IPS-20b (cell line): ENCODE data around the gene SERINC1.
"Not testable (repeated sequence)": the region's sequence is repeated elsewhere in the genome, so short reads cannot be mapped to it uniquely, and the experiment has no call there.

Source experiments
- H3K27ac ChIP-seq: one replicate; pipeline ENCODE4 v1.5.1; 2013; ENCODE audit warnings: low read length
- H3K27me3 ChIP-seq: 2 replicates; pipeline ENCODE4 v1.6.1; 2013; ENCODE audit warnings: mild to moderate bottlenecking, low read length, inconsistent platforms; ENCODE audit not compliant: insufficient read depth
- H3K36me3 ChIP-seq: 2 replicates; pipeline ENCODE4 v1.6.1; 2013; ENCODE audit warnings: low read depth, mild to moderate bottlenecking, inconsistent platforms, low read length, moderate library complexity; ENCODE audit not compliant: insufficient read depth
- H3K4me1 ChIP-seq: 2 replicates; pipeline ENCODE4 v1.6.1; 2013; ENCODE audit warnings: mild to moderate bottlenecking, control low read depth, inconsistent platforms, low read length, moderate library complexity; ENCODE audit not compliant: insufficient read depth
- H3K4me3 ChIP-seq: 2 replicates; pipeline ENCODE4 v1.5.1; 2013; ENCODE audit warnings: mild to moderate bottlenecking, low read length, inconsistent platforms
- H3K9ac ChIP-seq: 2 replicates; pipeline ENCODE4 v1.6.1; 2013; ENCODE audit warnings: low read depth, mild to moderate bottlenecking, inconsistent platforms, low read length, moderate library complexity
- H3K9me3 ChIP-seq: 2 replicates; pipeline ENCODE4 v1.6.1; 2013; ENCODE audit warnings: mild to moderate bottlenecking, low read depth, low read length, inconsistent platforms; ENCODE audit not compliant: insufficient read depth

Gene SERINC1

GRCh38 chr6:122472022-122472340 is 374 bp upstream of the SERINC1 start:
- Histone ChIP-seq H3K9me3 (no peaks in the 10 kb centered on the region), H3K27ac (peak overlapping the region; percentile 26), H3K36me3 (no peaks in the 10 kb centered on the region), H3K27me3 (no peaks in the 10 kb centered on the region), H3K4me1 (peaks cover 6% of the 10 kb centered on the region; the same call in 1 of the 2 replicates), H3K9ac (peak overlapping the region; percentile 92), H3K4me3 (peak overlapping the region; percentile 95)

- Histone ChIP-seq H3K36me3 (peaks cover 19% of the 10 kb centered on the region; the same call in 1 of the 2 replicates), H3K27ac (no peak overlapping the region), H3K27me3 (no peaks in the 10 kb centered on the region), H3K4me3 (no peak overlapping the region), H3K9me3 (no peaks in the 10 kb centered on the region), H3K9ac (no peak overlapping the region), H3K4me1 (peaks cover 6% of the 10 kb centered on the region)
These were observed 9.7 kb downstream of the SERINC1 start for GRCh38 chr6:122461885-122462284.

GRCh38 chr6:122459865-122460416 is 11.7 kb downstream of the SERINC1 start:
- not testable (repeated sequence) for H3K9me3 ChIP-seq, H3K4me3 ChIP-seq, H3K4me1 ChIP-seq, H3K27ac ChIP-seq, H3K9ac ChIP-seq, H3K27me3 ChIP-seq
- peaks cover 22% of the 10 kb centered on the region for H3K36me3 ChIP-seq

GRCh38 chr6:122459240-122459639 is 12.4 kb downstream of the SERINC1 start:
- no peaks in the 10 kb centered on the region for H3K9me3 ChIP-seq
- no peak overlapping the region for H3K9ac ChIP-seq
- no peaks in the 10 kb centered on the region for H3K27me3 ChIP-seq
- peaks cover 28% of the 10 kb centered on the region for H3K36me3 ChIP-seq
- peaks cover 6% of the 10 kb centered on the region; the same call in 1 of the 2 replicates for H3K4me1 ChIP-seq
- H3K27ac ChIP-seq: no peak overlapping the region
- no peak overlapping the region for H3K4me3 ChIP-seq

- H3K27me3 ChIP-seq: no peaks in the 10 kb centered on the region
- no peak overlapping the region for H3K9ac ChIP-seq
- H3K4me3 ChIP-seq: no peak overlapping the region
- H3K4me1 ChIP-seq: peaks cover 14% of the 10 kb centered on the region
- no peaks in the 10 kb centered on the region for H3K9me3 ChIP-seq
- H3K36me3 ChIP-seq: peaks cover 40% of the 10 kb centered on the region
- H3K27ac ChIP-seq: no peak overlapping the region
These were observed 13.5 kb downstream of the SERINC1 start for GRCh38 chr6:122458087-122458486.

GRCh38 chr6:122455116-122455515 is 16.5 kb downstream of the SERINC1 start:
- not testable (repeated sequence) for H3K4me3 ChIP-seq, H3K27me3 ChIP-seq, H3K9me3 ChIP-seq, H3K9ac ChIP-seq, H3K27ac ChIP-seq
- H3K36me3 ChIP-seq: peaks cover 67% of the 10 kb centered on the region
- H3K4me1 ChIP-seq: peaks cover 19% of the 10 kb centered on the region

GRCh38 chr6:122454673-122455072 is 16.9 kb downstream of the SERINC1 start:
- no peaks in the 10 kb centered on the region for H3K27me3 ChIP-seq
- peaks cover 71% of the 10 kb centered on the region for H3K36me3 ChIP-seq

GRCh38 chr6:122452509-122452908 is 19.1 kb downstream of the SERINC1 start:
- no peaks in the 10 kb centered on the region for H3K9me3 ChIP-seq
- peak overlapping the region; percentile 53 for H3K27ac ChIP-seq
- H3K27me3 ChIP-seq: no peaks in the 10 kb centered on the region
- H3K4me3 ChIP-seq: no peak overlapping the region
- H3K9ac ChIP-seq: peak overlapping the region; percentile 37; the same call in 1 of the 2 replicates
- peaks cover 92% of the 10 kb centered on the region for H3K36me3 ChIP-seq
- H3K4me1 ChIP-seq: peaks cover 13% of the 10 kb centered on the region

More at GRCh38 chr6:122454673-122455072, 16.9 kb downstream of the SERINC1 start:
- H3K9ac ChIP-seq: no peak overlapping the region
- H3K4me3 ChIP-seq: no peak overlapping the region
- H3K4me1 ChIP-seq: peaks cover 19% of the 10 kb centered on the region
- H3K9me3 ChIP-seq: no peaks in the 10 kb centered on the region
- no peak overlapping the region for H3K27ac ChIP-seq

- Histone ChIP-seq H3K36me3 (peaks cover 89% of the 10 kb centered on the region), H3K9me3 (no peaks in the 10 kb centered on the region), H3K27me3 (no peaks in the 10 kb centered on the region), H3K4me3 (no peak overlapping the region), H3K9ac (no peak overlapping the region), H3K27ac (no peak overlapping the region), H3K4me1 (peaks cover 13% of the 10 kb centered on the region)
These were observed 22.5 kb downstream of the SERINC1 start for GRCh38 chr6:122449069-122449468.

GRCh38 chr6:122445274-122445673 is 26.3 kb downstream of the SERINC1 start:
- no peaks in the 10 kb centered on the region for H3K4me1 ChIP-seq
- H3K36me3 ChIP-seq: peaks cover 77% of the 10 kb centered on the region
- no peak overlapping the region for H3K9ac ChIP-seq
- no peak overlapping the region for H3K4me3 ChIP-seq
- peaks cover 4% of the 10 kb centered on the region; the same call in 1 of the 2 replicates for H3K9me3 ChIP-seq
- H3K27ac ChIP-seq: no peak overlapping the region
- no peaks in the 10 kb centered on the region for H3K27me3 ChIP-seq

- Histone ChIP-seq H3K36me3 (peaks cover 78% of the 10 kb centered on the region), H3K9me3 (peaks cover 30% of the 10 kb centered on the region), H3K9ac (no peak overlapping the region), H3K4me1 (no peaks in the 10 kb centered on the region), H3K27me3 (no peaks in the 10 kb centered on the region), H3K27ac (no peak overlapping the region), H3K4me3 (no peak overlapping the region)
These were observed 32.6 kb downstream of the SERINC1 start for GRCh38 chr6:122438975-122439374.

GRCh38 chr6:122432816-122433215 is 38.8 kb downstream of the SERINC1 start:
- Histone ChIP-seq H3K4me3 (no peak overlapping the region), H3K4me1 (no peaks in the 10 kb centered on the region), H3K9me3 (peaks cover 5% of the 10 kb centered on the region; the same call in 1 of the 2 replicates), H3K27ac (no peak overlapping the region), H3K36me3 (peaks cover 85% of the 10 kb centered on the region), H3K27me3 (no peaks in the 10 kb centered on the region), H3K9ac (no peak overlapping the region)
